A549 (cell line): ENCODE measurements around the gene GSTM1. TPM values are rescaled to one million over a fixed set of nuclear protein-coding genes. Genes with fewer than 3 reads are reported as not detected.

Source experiments
- ATAC-seq, 2 experiments: fragments of 200-7000 bp in 1 of 2; fragments of >200 bp in 1 of 2; cut with Nextera tagmentation in 1 of 2; cut with Tn5 transposase in 1 of 2; 3 replicates each; pipeline versions ENCODE4 v1.8.0 to v1.9.1; 2018 to 2020; ENCODE audit warnings: mild to moderate bottlenecking in 1 of 2, moderate library complexity in 1 of 2
- CTCF ChIA-PET: fragments of 300-600 bp; sonication (Branson Sonifier 250); formaldehyde crosslinking; extraction: SDS; loops from one replicate; lab custom pipeline; 2021; ENCODE audit warnings: antibody characterized with exemption, inconsistent platforms; lab: Yijun Ruan, JAX
- POLR2A ChIA-PET: fragments of 350-600 bp; formaldehyde crosslinking; extraction: SDS; loops from one replicate; lab custom pipeline; 2021; ENCODE audit warnings: antibody characterized with exemption, inconsistent platforms; lab: Yijun Ruan, JAX
- DNase-seq, 2 experiments: peaks; one replicate each; pipeline versions ENCODE4 v3.0.0 to v3.0.0-alpha.2; 2011 to 2016; ENCODE audit warnings: low read depth in 1 of 2, low spot score in 1 of 2
- FAIRE-seq: peaks from 2 replicates; lab custom pipeline; 2011; peaks lifted over from hg19 to GRCh38; lab: Jason Lieb, UNC
- H3K27ac ChIP-seq, 2 experiments: fragments of >200 bp; sonication (Bioruptor Twin); formaldehyde crosslinking; 3 replicates each; pipeline ENCODE4 v1.5.1; 2016 to 2017
- H3K4me1 ChIP-seq: fragments of >200 bp; sonication (Bioruptor Twin); formaldehyde crosslinking; 3 replicates; pipeline ENCODE4 v1.6.1; 2016
- H3K4me2 ChIP-seq: fragments of >200 bp; sonication (Bioruptor Twin); formaldehyde crosslinking; 3 replicates; pipeline ENCODE4 v1.6.1; 2016
- H3K4me3 ChIP-seq: fragments of >200 bp; sonication (Bioruptor Twin); formaldehyde crosslinking; 3 replicates; pipeline ENCODE4 v1.5.1; 2016
- H3K9me3 ChIP-seq: fragments of >200 bp; sonication (Bioruptor Twin); formaldehyde crosslinking; 3 replicates; pipeline ENCODE4 v1.6.1; 2016
- BHLHE40 ChIP-seq: IDR thresholded peaks from 2 replicates; pipeline ENCODE4 v1.6.1; 2012; ENCODE audit warnings: low read depth, low read length, inconsistent platforms
- CHD2 ChIP-seq: fragments of 150-350 bp; IDR thresholded peaks from 2 replicates; pipeline ENCODE4 v1.6.1; 2014; ENCODE audit warnings: low read length; ENCODE audit not compliant: partially characterized antibody
- CHD4 ChIP-seq: fragments of 200-600 bp; sonication (generic); IDR thresholded peaks from 2 replicates; pipeline ENCODE4 v1.6.1; 2016; ENCODE audit warnings: antibody characterized with exemption, mild to moderate bottlenecking, borderline replicate concordance
- CTCF ChIP-seq: fragments of >200 bp; sonication (Bioruptor Twin); formaldehyde crosslinking; IDR thresholded peaks from 3 replicates; pipeline ENCODE4 v1.5.1; 2016
- FOSL2 ChIP-seq, 2 experiments: fragments of 450-650 bp in 1 of 2; fragments of >200 bp in 1 of 2; sonication (Bioruptor Twin) in 1 of 2; formaldehyde crosslinking; IDR thresholded peaks; 2 replicates each; pipeline versions ENCODE4 v1.5.0 to v1.6.1; 2016 to 2020; ENCODE audit warnings: mild to moderate bottlenecking in 1 of 2, moderate library complexity in 1 of 2
- FOXS1 ChIP-seq: fragments of 250-450 bp; sonication (Bioruptor Pico); IDR thresholded peaks from 2 replicates; pipeline ENCODE4 v1.5.0; 2020; ENCODE audit warnings: mild to moderate bottlenecking, moderate library complexity
- GATA3 ChIP-seq: IDR thresholded peaks from 2 replicates; pipeline ENCODE4 v1.6.1; 2012; ENCODE audit warnings: borderline replicate concordance
- HDAC2 ChIP-seq: fragments of 200-600 bp; sonication (generic); IDR thresholded peaks from 2 replicates; pipeline ENCODE4 v1.6.1; 2016
- HOXB13 ChIP-seq: fragments of 250-450 bp; sonication (Bioruptor Pico); IDR thresholded peaks from 2 replicates; pipeline ENCODE4 v1.5.0; 2020; ENCODE audit warnings: low read depth, mild to moderate bottlenecking, moderate library complexity
- HOXB5 ChIP-seq: fragments of 250-450 bp; sonication (Bioruptor Pico); IDR thresholded peaks from 2 replicates; pipeline ENCODE4 v1.5.0; 2020; ENCODE audit warnings: mild to moderate bottlenecking, moderate library complexity
- KDM5A ChIP-seq: fragments of 200-600 bp; sonication (generic); IDR thresholded peaks from 2 replicates; pipeline ENCODE4 v1.6.1; 2016; ENCODE audit warnings: antibody characterized with exemption, mild to moderate bottlenecking
- MAZ ChIP-seq: fragments of 150-350 bp; IDR thresholded peaks from 2 replicates; pipeline ENCODE4 v1.6.1; 2014; ENCODE audit warnings: antibody characterized with exemption, low read depth, low read length, borderline replicate concordance
- MYC ChIP-seq: IDR thresholded peaks from 2 replicates; pipeline ENCODE4 v1.6.1; 2012; ENCODE audit warnings: mild to moderate bottlenecking, inconsistent platforms, low read length, improper control_type of control experiment, borderline replicate concordance
- PHF8 ChIP-seq: fragments of 200-600 bp; sonication (generic); IDR thresholded peaks from 2 replicates; pipeline ENCODE4 v1.6.1; 2016; ENCODE audit warnings: low read depth, mild to moderate bottlenecking, antibody characterized with exemption, moderate library complexity, borderline replicate concordance
- RAD21 ChIP-seq, 2 experiments: fragments of >200 bp in 1 of 2; sonication (Bioruptor Twin) in 1 of 2; formaldehyde crosslinking in 1 of 2; IDR thresholded peaks in 1 of 2; conservative IDR thresholded peaks in 1 of 2; 2 replicates in 1 of 2; 3 replicates in 1 of 2; pipeline ENCODE4 v1.6.1; 2012 to 2018; ENCODE audit warnings: inconsistent platforms in 1 of 2
- RCOR1 ChIP-seq: fragments of 150-350 bp; IDR thresholded peaks from 2 replicates; pipeline ENCODE4 v1.6.1; 2014; ENCODE audit warnings: antibody characterized with exemption, low read length, low read depth
- SMC3 ChIP-seq: fragments of >200 bp; sonication (Bioruptor Twin); formaldehyde crosslinking; IDR thresholded peaks from 3 replicates; pipeline ENCODE4 v1.6.1; 2018; ENCODE audit warnings: inconsistent platforms
- TFCP2L1 ChIP-seq: fragments of 250-450 bp; sonication (Bioruptor Pico); IDR thresholded peaks from 2 replicates; pipeline ENCODE4 v1.5.0; 2021; ENCODE audit warnings: mild to moderate bottlenecking
- TP53 ChIP-seq: fragments of 250-450 bp; sonication (Bioruptor Pico); IDR thresholded peaks from 2 replicates; pipeline ENCODE4 v1.5.0; 2021; ENCODE audit warnings: mild to moderate bottlenecking, moderate library complexity
- ZC3H11A ChIP-seq: fragments of 450-650 bp; IDR thresholded peaks from 2 replicates; pipeline ENCODE4 v1.6.1; 2014; ENCODE audit warnings: antibody characterized with exemption, mild to moderate bottlenecking
- ZSCAN20 ChIP-seq: fragments of 250-450 bp; sonication (Bioruptor Pico); IDR thresholded peaks from 2 replicates; pipeline ENCODE4 v1.8.0; 2022; ENCODE audit warnings: mild to moderate bottlenecking, moderate library complexity
- WGBS: methylation state at CpG from one replicate; pipeline ENCODE4 v1.1.6; 2017; ENCODE audit errors: missing lambda C conversion rate; 5-methylcytosine and 5-hydroxymethylcytosine counted together
- polyA plus RNA-seq, 4 experiments: library from polyadenylated mRNA; depleted of rRNA in 3 of 4; stranded (reverse); fragments of >200 nt; fragmentation: RNase III in 1 of 4; extraction: RNeasy Plus Mini Kit Qiagen cat#74134 plus additional on column Dnase treatment in 1 of 4; gene quantifications; 2 replicates in 3 of 4; 3 replicates in 1 of 4; pipeline ENCODE4 v1.2.3, GENCODE V29; 2011 to 2017
- TF ChIP-seq, protein P1 (sequence below): IDR thresholded peaks from 2 replicates; pipeline ENCODE4 v1.6.1; 2012

Gene GSTM1
- polyA plus RNA-seq, 2 of the 4 experiments (the other 2 are of a cell fraction), result not detected

DNA sequence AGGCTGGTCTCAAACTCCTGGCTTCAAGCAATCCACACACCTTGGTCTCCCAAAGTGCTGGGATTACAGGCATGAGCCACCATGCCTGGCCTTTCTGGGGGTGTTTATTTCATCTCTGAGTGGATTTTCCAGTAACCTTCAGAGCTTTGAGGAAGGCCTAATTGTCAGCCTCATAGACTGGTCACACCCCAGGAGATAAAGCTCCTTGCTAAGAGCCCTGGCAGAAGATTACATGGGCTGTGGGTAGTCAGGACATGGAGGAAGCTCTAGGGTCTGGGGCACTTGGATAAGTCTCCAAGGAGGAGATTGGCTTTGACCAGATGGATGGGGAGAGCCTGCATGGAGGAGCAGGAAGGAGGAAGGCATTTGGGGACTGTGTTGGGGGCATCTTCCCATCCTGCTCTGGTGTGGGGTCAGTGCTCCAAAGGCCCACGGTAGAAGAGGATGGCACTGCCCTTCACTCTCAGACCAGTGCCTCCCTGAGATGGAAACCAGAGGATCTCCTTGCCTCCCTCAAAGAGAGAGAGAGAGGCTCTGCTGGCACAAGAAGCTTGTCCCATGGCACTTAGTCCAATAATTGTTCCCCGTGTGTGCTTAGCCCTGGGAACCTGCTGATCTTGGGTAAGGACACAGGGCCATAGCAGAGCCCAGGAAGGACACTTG, 46.4 kb upstream of the GSTM1 start:
- ChIA-PET CTCF (interaction anchor here (0.7 to 21.4 kb wide), 25 partner anchors 12 to 384 kb away, joined by 3 to 295 read pairs (median 8); partner anchors contain the start of genes AHCYL1, GNAI3 and GSTM4), POLR2A (interaction anchor here (1.1 to 2.2 kb wide), 3 partner anchors 93 to 135 kb away, joined by 3 to 20 read pairs (median 4); partner anchors contain the start of gene GNAI3)
- H3K4me1 ChIP-seq, result peaks cover 16% of the 10 kb centered on the region
- no peaks in the 10 kb centered on the region for H3K9me3 ChIP-seq
- 83% methylated on average over 1 of the region's 2 CpGs for WGBS
- FAIRE-seq (no peak), ATAC-seq (no peak), DNase-seq (no peak)
- no peak overlapping the region for H3K4me3 ChIP-seq
- TF ChIP-seq HOXB5 (CRISPR knock-in tag) (no peak), ZC3H11A (no peak), GATA3 (no peak), TP53 (CRISPR knock-in tag) (no peak), CHD4 (no peak), MYC (no peak), TFCP2L1 (CRISPR knock-in tag) (no peak), ZSCAN20 (CRISPR knock-in tag) (no peak), FOSL2 (IDR thresholded peaks at IDR 0.05) (no peak), FOSL2 (CRISPR knock-in tag; IDR thresholded peaks at IDR 0.05) (no peak), CHD2 (no peak), PHF8 (no peak), HOXB13 (CRISPR knock-in tag) (no peak), FOXS1 (CRISPR knock-in tag) (no peak), SMC3 (no peak), BHLHE40 (no peak), CTCF (no peak)
- H3K4me2 ChIP-seq, result no peak overlapping the region
- H3K27ac ChIP-seq, result no peak overlapping the region

- ATAC-seq (no peak), FAIRE-seq (no peak), DNase-seq (no peak)
- no peak overlapping the region for H3K4me3 ChIP-seq
- H3K9me3 ChIP-seq, result no peaks in the 10 kb centered on the region
- H3K4me2 ChIP-seq, result no peak overlapping the region
- H3K4me1 ChIP-seq, result peaks cover 10% of the 10 kb centered on the region; the same call in 2 of the 3 replicates
- CTCF ChIA-PET, result interaction anchor here (0.8 to 21.4 kb wide), 10 partner anchors 12 to 352 kb away, joined by 3 to 295 read pairs (median 46); partner anchors contain the start of genes AHCYL1 and GSTM4
- 71% methylated on average over 2 of the region's 2 CpGs for WGBS
- POLR2A ChIA-PET, result interaction anchor here (1.1 to 1.5 kb wide), 2 partner anchors 93 to 135 kb away, joined by 3 to 4 read pairs; partner anchors contain the start of gene GNAI3
- no peak overlapping the region for H3K27ac ChIP-seq
- TF ChIP-seq KDM5A, result no peak
- TF ChIP-seq BHLHE40, result no peak
- TF ChIP-seq MYC, result no peak
- TF ChIP-seq MAZ, result no peak
- TF ChIP-seq, protein P1, sequence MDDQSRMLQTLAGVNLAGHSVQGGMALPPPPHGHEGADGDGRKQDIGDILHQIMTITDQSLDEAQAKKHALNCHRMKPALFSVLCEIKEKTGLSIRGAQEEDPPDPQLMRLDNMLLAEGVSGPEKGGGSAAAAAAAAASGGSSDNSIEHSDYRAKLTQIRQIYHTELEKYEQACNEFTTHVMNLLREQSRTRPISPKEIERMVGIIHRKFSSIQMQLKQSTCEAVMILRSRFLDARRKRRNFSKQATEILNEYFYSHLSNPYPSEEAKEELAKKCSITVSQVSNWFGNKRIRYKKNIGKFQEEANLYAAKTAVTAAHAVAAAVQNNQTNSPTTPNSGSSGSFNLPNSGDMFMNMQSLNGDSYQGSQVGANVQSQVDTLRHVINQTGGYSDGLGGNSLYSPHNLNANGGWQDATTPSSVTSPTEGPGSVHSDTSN, result no peak
- TF ChIP-seq HDAC2, result no peak
- no peak for TF ChIP-seq RAD21 (conservative IDR thresholded peaks at IDR 0.05 in 1 of 2, IDR thresholded peaks at IDR 0.05 in 1 of 2)
- no peak for TF ChIP-seq RCOR1
These were observed 45.8 kb upstream of the GSTM1 start for GRCh38 chr1:109641861-109642260.
